NCI-H774 (cell line): ENCODE results near the gene HDAC7.

Source experiments
- DNase-seq: peaks from one replicate; lab custom pipeline; 2025; lab: John Stamatoyannopoulos, UW

Gene HDAC7

GRCh38 chr12:47777741-47778558 is 41.8 kb downstream of the HDAC7 start:
- DNase-seq, result no peak

- no peak for DNase-seq
These were observed 42.6 kb downstream of the HDAC7 start for GRCh38 chr12:47777151-47777550.

- no peak for DNase-seq
These were observed 43.1 kb downstream of the HDAC7 start for GRCh38 chr12:47776471-47777143.

- DNase-seq, result no peak
These were observed 44.4 kb downstream of the HDAC7 start for GRCh38 chr12:47775100-47775911.

GRCh38 chr12:47774663-47775062 is 45.0 kb downstream of the HDAC7 start:
- no peak for DNase-seq

GRCh38 chr12:47773858-47774580 is 45.7 kb downstream of the HDAC7 start:
- no peak for DNase-seq

- peak; percentile 84 for DNase-seq
These were observed 46.4 kb downstream of the HDAC7 start, which contains the start of gene SLC48A1 for GRCh38 chr12:47773062-47773857. Gene SLC48A1 (plus strand): TSS chr12:47773238. CDS start chr12:47773305, 67 bp downstream.

- no peak for DNase-seq
These were observed 47.0 kb downstream of the HDAC7 start for GRCh38 chr12:47772738-47773061.

- no peak for DNase-seq
These were observed 47.5 kb downstream of the HDAC7 start for GRCh38 chr12:47772094-47772660.

- no peak for DNase-seq
These were observed 48.4 kb downstream of the HDAC7 start for GRCh38 chr12:47771304-47771703.

- no peak for DNase-seq
These were observed 49.5 kb downstream of the HDAC7 start for GRCh38 chr12:47770086-47770726.

- no peak for DNase-seq
These were observed 50.2 kb downstream of the HDAC7 start for GRCh38 chr12:47769234-47770085.

- no peak for DNase-seq
These were observed 51.3 kb downstream of the HDAC7 start for GRCh38 chr12:47768323-47768811.

- peak; percentile 46 for DNase-seq
These were observed 52.4 kb downstream of the HDAC7 start for GRCh38 chr12:47767216-47767724.

GRCh38 chr12:47766502-47767215 is 53.0 kb downstream of the HDAC7 start:
- no peak for DNase-seq

- DNase-seq, result no peak
These were observed 56.0 kb downstream of the HDAC7 start for GRCh38 chr12:47763481-47764346.

- DNase-seq, result no peak
These were observed 56.7 kb downstream of the HDAC7 start for GRCh38 chr12:47762850-47763465.
